Loucy (cell line): ENCODE data around the gene FES.

Experiments used
- H2AFZ ChIP-seq: fragments of 200-600 bp; sonication (generic); 2 replicates; pipeline ENCODE4 v1.6.0; 2016; ENCODE audit warnings: antibody characterized with exemption, mild to moderate bottlenecking, low read length, moderate library complexity
- H3F3A ChIP-seq: fragments of 200-600 bp; 2 replicates; pipeline ENCODE4 v1.6.0; 2016; ENCODE audit warnings: antibody characterized with exemption, low read depth, mild to moderate bottlenecking
- H3K27me3 ChIP-seq: fragments of 200-600 bp; sonication (generic); 2 replicates; pipeline ENCODE4 v1.6.1; 2014; ENCODE audit warnings: low read length, mild to moderate bottlenecking; ENCODE audit not compliant: insufficient read depth, poor library complexity, severe bottlenecking
- H3K36me3 ChIP-seq: fragments of 200-600 bp; sonication (generic); 2 replicates; pipeline ENCODE4 v1.6.1; 2016; ENCODE audit warnings: low read length; ENCODE audit not compliant: insufficient read depth
- H3K4me1 ChIP-seq: fragments of 200-600 bp; sonication (generic); 2 replicates; pipeline ENCODE4 v1.5.1; 2014; ENCODE audit warnings: low read length, mild to moderate bottlenecking; ENCODE audit not compliant: insufficient read depth, poor library complexity, severe bottlenecking
- H3K4me2 ChIP-seq: fragments of 200-600 bp; sonication (generic); 2 replicates; pipeline ENCODE4 v1.6.0; 2014; ENCODE audit warnings: antibody characterized with exemption, low read length, low read depth, mild to moderate bottlenecking; ENCODE audit not compliant: poor library complexity, severe bottlenecking
- H3K4me3 ChIP-seq: fragments of 200-600 bp; sonication (generic); 2 replicates; pipeline ENCODE4 v1.5.1; 2014; ENCODE audit warnings: low read length, mild to moderate bottlenecking, mixed read lengths; ENCODE audit not compliant: poor library complexity, severe bottlenecking
- H3K79me2 ChIP-seq: fragments of 200-600 bp; sonication (generic); 2 replicates; pipeline ENCODE4 v1.6.1; 2014; ENCODE audit warnings: low read length; ENCODE audit not compliant: insufficient read depth
- H3K9ac ChIP-seq: fragments of 200-600 bp; sonication (generic); 2 replicates; pipeline ENCODE4 v1.6.0; 2014; ENCODE audit warnings: mild to moderate bottlenecking, low read depth, low read length, moderate library complexity; ENCODE audit not compliant: poor library complexity, severe bottlenecking
- H3K9me2 ChIP-seq: fragments of 200-600 bp; sonication (generic); replicated peaks from 2 replicates; pipeline ENCODE4 v1.6.1; 2016; ENCODE audit warnings: low read depth, low read length, mixed read lengths
- H3K9me3 ChIP-seq: fragments of 200-600 bp; sonication (generic); 2 replicates; pipeline ENCODE4 v1.6.1; 2014; ENCODE audit warnings: mild to moderate bottlenecking, antibody characterized with exemption, low read length, low read depth; ENCODE audit not compliant: insufficient read depth
- H4K20me1 ChIP-seq: fragments of 200-600 bp; sonication (generic); 2 replicates; pipeline ENCODE4 v1.6.0; 2014; ENCODE audit warnings: antibody characterized with exemption, low read length, mild to moderate bottlenecking; ENCODE audit not compliant: insufficient read depth, poor library complexity, severe bottlenecking
- CTCF ChIP-seq: fragments of 200-600 bp; sonication (generic); conservative IDR thresholded peaks from 2 replicates; pipeline ENCODE4 v1.5.1; 2014; ENCODE audit warnings: mild to moderate bottlenecking, antibody characterized with exemption, low read length
- EZH2phosphoT487 ChIP-seq: fragments of 200-600 bp; IDR thresholded peaks from 2 replicates; pipeline ENCODE4 v1.6.1; 2018; ENCODE audit warnings: antibody characterized with exemption, mild to moderate bottlenecking, moderate library complexity, borderline replicate concordance

Gene FES

DNA sequence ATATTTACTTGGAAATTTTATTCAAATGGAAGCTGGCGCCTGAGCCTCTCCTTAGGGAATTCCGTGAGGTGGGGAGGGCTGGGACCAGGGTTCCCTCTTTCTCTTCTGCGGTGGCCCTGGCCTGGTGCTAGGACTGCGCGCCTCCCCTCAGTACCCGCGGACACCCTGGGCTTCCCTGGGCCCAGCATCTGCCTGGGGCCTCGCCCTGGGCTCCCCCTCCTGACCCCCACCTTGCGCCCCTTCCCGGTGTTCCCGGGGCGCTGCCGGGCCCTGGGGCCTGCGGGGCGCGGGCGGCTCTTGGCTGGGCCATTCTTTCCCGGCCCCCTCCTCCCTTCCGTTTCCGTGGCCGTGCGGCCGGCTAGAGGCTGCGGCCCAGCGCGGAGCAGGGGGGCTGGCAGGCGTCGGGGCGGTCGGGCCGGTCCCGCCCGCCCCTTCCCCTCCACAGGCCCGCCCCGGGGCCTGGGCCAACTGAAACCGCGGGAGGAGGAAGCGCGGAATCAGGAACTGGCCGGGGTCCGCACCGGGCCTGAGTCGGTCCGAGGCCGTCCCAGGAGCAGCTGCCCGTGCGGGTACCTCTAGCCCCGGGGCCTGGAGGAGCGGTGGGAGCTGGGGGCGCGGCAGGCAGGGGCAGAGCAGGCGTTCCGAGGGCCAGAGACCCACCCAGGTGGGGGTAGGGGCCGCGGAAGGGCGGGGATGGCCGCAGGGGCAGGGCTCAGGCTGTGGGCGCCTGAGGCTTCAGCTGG lies at the start of gene FES:
Gene FES (plus strand): TSS at position 529 of the 743 bp plus-strand sequence. CDS start 542 bp downstream, outside the sequence.
- Histone ChIP-seq H3K4me2 (peak within 1 kb of the TSS; percentile 77), H3K4me3 (peak within 1 kb of the TSS; percentile 78), H3K9me2 (no peaks in the 10 kb centered on the region), H3K36me3 (peaks cover 25% of the 10 kb centered on the region; the same call in 1 of the 2 replicates), H2AFZ (peak within 1 kb of the TSS; percentile 50), H3K27me3 (no peaks in the 10 kb centered on the region), H3K79me2 (peaks cover 42% of the 10 kb centered on the region), H4K20me1 (peaks cover 7% of the 10 kb centered on the region), H3K4me1 (peaks cover 28% of the 10 kb centered on the region), H3F3A (no peaks in the 10 kb centered on the region), H3K9me3 (no peaks in the 10 kb centered on the region), H3K9ac (peak within 1 kb of the TSS; percentile 97)
- TF ChIP-seq EZH2phosphoT487 (no peak), CTCF (no peak)

- TF ChIP-seq CTCF (no peak), EZH2phosphoT487 (no peak)
- no peak overlapping the region for H3K4me3 ChIP-seq
- H3K4me2 ChIP-seq = no peak overlapping the region
- no peaks in the 10 kb centered on the region for H3K27me3 ChIP-seq
- no peaks in the 10 kb centered on the region for H3F3A ChIP-seq
- H3K36me3 ChIP-seq = no peaks in the 10 kb centered on the region
- H3K9me2 ChIP-seq = no peaks in the 10 kb centered on the region
- no peaks in the 10 kb centered on the region for H4K20me1 ChIP-seq
- H2AFZ ChIP-seq = no peak overlapping the region
- H3K9me3 ChIP-seq = no peaks in the 10 kb centered on the region
- H3K4me1 ChIP-seq = peaks cover 7% of the 10 kb centered on the region
- H3K79me2 ChIP-seq = no peaks in the 10 kb centered on the region
- H3K9ac ChIP-seq = no peak overlapping the region
These were observed 49.7 kb upstream of the FES start for GRCh38 chr15:90834626-90835025.

DNA sequence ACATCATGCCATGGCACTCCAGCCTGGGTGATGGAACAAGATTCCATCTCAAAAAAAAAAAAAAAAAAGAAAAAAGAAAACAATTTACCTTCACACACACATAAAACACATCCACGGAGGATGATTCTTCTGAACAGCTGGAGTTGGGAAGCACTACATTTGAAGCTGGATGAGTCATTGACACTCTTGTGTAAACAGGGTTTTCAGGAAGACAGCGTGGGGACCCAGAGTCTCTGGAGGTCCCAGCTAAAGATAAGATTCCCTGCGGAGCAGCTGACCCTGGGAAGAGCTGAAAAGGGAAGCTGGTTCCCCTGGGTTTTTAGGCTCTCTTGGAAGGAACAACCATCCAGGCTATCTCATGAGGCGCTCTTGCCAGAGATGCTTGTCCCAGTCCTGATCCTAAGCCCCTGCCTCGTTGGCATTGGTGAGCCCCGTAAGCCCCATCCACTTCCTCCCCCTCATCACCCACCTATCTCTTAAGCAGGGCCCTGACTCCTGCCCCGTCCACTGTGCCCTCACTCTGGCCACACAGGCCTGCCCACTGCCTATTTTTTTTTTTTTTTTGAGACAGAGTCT lies 47.9 kb upstream of the FES start:
- H3K9me3 ChIP-seq = no peaks in the 10 kb centered on the region
- H4K20me1 ChIP-seq = no peaks in the 10 kb centered on the region
- no peaks in the 10 kb centered on the region for H3K27me3 ChIP-seq
- H3K4me2 ChIP-seq = no peak overlapping the region
- no peak for TF ChIP-seq CTCF
- no peak for TF ChIP-seq EZH2phosphoT487
- H3K36me3 ChIP-seq = no peaks in the 10 kb centered on the region
- no peak overlapping the region for H3K4me3 ChIP-seq
- H3F3A ChIP-seq = no peaks in the 10 kb centered on the region
- no peaks in the 10 kb centered on the region for H3K79me2 ChIP-seq
- H3K9me2 ChIP-seq = no peaks in the 10 kb centered on the region
- no peak overlapping the region for H2AFZ ChIP-seq
- peaks cover 7% of the 10 kb centered on the region for H3K4me1 ChIP-seq
- H3K9ac ChIP-seq = no peak overlapping the region
